Coronary artery (tissue), 2 donors: ENCODE measurements around the gene LAMA1.

Source experiments
- DNase-seq: peaks from one replicate; pipeline ENCODE4 v3.0.0-alpha.2; 2017; ENCODE audit warnings: low spot score
- H3K27ac ChIP-seq, 2 donors: fragments of 200-600 bp; sonication (generic); one replicate each; pipeline ENCODE4 v1.5.1; 2016 to 2019
- H3K4me3 ChIP-seq: fragments of 200-600 bp; sonication (generic); 2 replicates; pipeline ENCODE4 v1.5.1; 2016; ENCODE audit warnings: mild to moderate bottlenecking, moderate library complexity
- TF ChIP-seq, protein P1 (sequence below): fragments of 200-600 bp; sonication (generic); IDR thresholded peaks from one replicate; pipeline ENCODE4 v1.5.1; 2019; ENCODE audit warnings: antibody characterized with exemption

The LAMA1 gene

DNA sequence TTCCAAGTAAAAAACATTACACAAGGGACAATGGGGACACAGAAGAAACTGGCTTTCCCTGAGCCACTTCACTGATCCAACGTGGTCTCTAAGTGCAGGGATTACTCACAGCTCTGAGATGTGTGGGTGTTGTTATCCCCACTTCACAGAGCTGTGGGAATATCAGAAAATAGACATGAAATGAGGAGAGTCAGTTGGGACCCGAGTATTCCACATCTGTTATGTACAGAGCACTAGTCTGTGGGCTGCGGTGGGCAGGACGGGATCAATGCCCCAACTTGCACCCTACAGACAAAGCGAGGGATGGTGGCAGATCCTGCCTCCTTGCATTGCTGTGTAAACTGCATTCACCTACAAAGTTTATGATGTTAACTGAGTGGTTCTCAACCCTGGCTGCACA lies 11.7 kb downstream of the LAMA1 start:
- Histone ChIP-seq H3K4me3 (no peak overlapping the region), H3K27ac (no peak overlapping the region)
- TF ChIP-seq, protein P1, sequence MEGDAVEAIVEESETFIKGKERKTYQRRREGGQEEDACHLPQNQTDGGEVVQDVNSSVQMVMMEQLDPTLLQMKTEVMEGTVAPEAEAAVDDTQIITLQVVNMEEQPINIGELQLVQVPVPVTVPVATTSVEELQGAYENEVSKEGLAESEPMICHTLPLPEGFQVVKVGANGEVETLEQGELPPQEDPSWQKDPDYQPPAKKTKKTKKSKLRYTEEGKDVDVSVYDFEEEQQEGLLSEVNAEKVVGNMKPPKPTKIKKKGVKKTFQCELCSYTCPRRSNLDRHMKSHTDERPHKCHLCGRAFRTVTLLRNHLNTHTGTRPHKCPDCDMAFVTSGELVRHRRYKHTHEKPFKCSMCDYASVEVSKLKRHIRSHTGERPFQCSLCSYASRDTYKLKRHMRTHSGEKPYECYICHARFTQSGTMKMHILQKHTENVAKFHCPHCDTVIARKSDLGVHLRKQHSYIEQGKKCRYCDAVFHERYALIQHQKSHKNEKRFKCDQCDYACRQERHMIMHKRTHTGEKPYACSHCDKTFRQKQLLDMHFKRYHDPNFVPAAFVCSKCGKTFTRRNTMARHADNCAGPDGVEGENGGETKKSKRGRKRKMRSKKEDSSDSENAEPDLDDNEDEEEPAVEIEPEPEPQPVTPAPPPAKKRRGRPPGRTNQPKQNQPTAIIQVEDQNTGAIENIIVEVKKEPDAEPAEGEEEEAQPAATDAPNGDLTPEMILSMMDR: no peak
- no peak for DNase-seq

DNA sequence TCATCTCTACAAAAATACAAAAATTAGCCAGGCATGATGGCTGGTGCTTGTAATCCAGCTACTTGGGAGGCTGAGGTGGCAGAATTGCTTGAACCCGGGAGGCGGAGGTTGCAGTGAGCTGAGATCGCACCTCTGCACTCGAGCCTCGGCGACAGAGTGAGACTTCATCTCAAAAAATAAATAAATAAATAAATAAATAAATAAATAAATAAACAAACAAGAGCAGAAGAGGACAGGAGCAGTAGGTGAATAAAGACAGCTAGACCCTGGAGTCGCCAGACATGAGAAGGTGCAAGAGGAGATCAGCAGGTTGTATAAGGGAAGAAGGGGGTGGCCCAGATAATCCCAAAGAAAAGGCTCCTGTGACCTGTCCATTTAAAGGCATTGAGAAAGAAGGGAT lies 12.3 kb downstream of the LAMA1 start:
- DNase-seq: no peak
- H3K4me3 ChIP-seq: no peak overlapping the region
- TF ChIP-seq, protein P1: no peak
- no peak overlapping the region for H3K27ac ChIP-seq

DNA sequence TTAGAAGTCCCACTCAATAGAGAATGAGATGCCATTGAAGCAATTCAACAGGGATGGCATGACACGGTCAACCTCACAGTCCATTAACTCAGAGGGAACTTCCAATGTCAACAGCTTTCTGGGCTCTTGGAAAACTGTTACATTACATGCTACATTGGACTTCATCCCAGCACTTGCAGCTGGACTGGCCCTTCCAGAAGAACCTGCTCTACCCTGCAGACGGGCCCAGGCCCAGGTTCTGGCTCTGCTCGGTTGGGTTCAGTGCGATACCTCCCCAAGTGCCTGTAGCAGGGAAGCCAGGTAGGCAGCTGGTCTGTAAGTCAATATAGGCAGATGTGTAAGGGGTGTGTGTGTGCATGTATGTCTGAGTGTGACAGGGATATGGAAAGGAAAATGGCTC lies 12.9 kb downstream of the LAMA1 start:
- Histone ChIP-seq H3K4me3 (no peak overlapping the region), H3K27ac (no peak overlapping the region)
- DNase-seq: no peak
- TF ChIP-seq, protein P1: no peak

DNA sequence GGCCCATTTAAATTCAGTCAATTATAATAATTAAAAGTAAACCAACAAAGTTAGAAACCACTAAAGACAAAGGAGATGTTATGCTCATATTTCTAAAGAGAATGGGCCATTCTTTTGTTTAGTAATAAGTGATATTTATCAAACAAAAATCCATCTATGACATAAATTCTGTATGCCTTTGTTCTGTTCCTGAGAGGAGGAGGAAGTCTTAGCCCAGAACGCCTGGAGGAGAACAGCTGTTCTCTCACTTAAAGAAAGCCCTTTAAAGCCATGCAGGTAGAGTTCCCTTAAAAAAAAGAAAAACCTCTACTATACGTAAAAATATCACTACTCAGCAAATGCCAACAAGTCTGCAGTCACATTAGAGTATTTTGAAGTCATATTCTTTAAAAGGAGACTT lies 15.5 kb downstream of the LAMA1 start:
- no peak for DNase-seq
- no peak overlapping the region for H3K4me3 ChIP-seq
- H3K27ac ChIP-seq: no peak overlapping the region
- TF ChIP-seq, protein P1: no peak

DNA sequence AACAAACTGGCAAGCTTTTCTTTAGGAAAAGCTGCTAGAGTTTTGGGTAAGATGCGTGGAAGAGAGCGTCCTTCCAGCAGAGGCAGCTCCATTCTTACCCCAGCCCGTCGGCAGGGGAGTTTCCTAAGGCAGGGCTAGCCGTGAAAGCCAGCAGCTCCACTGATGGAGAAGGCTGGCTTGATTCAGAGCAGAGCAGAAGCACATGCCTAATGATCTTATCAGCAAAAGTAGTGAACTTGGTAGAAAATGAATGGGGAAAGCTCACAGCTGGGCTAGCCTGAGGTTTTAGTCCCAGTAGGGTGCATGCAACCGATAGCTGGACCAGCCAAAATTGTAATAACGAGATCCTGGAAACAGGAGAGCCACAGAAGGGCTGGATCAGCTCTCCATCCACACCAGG lies 20.8 kb downstream of the LAMA1 start:
- DNase-seq: no peak
- Histone ChIP-seq H3K4me3 (no peak overlapping the region), H3K27ac (no peak overlapping the region)
- TF ChIP-seq, protein P1: no peak

DNA sequence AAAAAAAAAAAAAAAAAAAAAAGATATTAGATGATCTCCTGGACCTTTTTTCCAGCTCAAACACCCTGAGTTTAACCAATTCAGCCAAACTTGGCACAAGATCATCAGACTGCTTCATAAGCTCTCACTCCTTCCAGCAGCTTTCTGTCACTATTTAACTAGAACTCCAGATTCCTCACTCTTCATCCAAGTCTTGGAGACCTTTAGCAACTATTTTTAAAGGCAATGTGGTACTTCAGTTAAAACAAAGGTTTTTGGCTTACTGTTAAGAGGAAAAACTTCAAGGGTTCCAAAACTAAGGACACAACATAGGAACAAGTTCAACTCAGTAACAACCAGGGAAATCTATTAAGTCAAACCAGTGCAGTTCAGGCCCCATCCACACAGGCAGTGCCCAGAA lies 23.2 kb downstream of the LAMA1 start:
- no peak for DNase-seq
- TF ChIP-seq, protein P1: no peak
- H3K4me3 ChIP-seq: no peak overlapping the region
- no peak overlapping the region for H3K27ac ChIP-seq

DNA sequence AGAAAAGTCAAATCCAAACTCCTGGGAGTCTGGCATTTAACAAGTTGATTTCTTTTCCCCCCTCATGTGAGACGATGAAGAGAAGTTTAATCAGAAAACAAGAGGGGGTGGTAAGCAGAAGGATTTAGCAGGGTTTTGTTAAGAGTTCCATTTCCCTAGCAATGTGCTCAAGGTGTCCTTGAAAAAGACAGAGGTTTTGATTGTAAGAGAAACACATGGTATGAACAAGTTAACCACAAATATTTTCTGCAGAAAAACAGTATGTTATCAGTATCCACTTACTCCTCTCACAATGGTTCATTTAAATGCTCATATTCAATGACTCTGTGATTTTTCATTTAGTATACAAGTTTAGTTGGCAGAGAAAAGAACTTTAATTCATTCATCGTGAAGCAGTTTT lies 26.8 kb downstream of the LAMA1 start:
- TF ChIP-seq, protein P1: no peak
- H3K27ac ChIP-seq: no peak overlapping the region
- no peak overlapping the region for H3K4me3 ChIP-seq
- no peak for DNase-seq
